ENCODE measurements around the gene PSMD11.

PSMD11 gene

GRCh38 chr17:32492264-32492589 is 47.9 kb downstream of the PSMD11 start:
- no peak for DNase-seq

- no peak for DNase-seq
Observed at GRCh38 chr17:32492648-32493289, 48.5 kb downstream of the PSMD11 start.

GRCh38 chr17:32493571-32493970 is 49.3 kb downstream of the PSMD11 start:
- DNase-seq: no peak

GRCh38 chr17:32493976-32494513 is 49.7 kb downstream of the PSMD11 start:
- DNase-seq: no peak

GRCh38 chr17:32494621-32495358 is 50.5 kb downstream of the PSMD11 start:
- DNase-seq: no peak

- no peak for DNase-seq
Observed at GRCh38 chr17:32495359-32496231, 51.3 kb downstream of the PSMD11 start.

- DNase-seq: no peak
Observed at GRCh38 chr17:32496395-32497073, 52.2 kb downstream of the PSMD11 start.

- DNase-seq: no peak
Observed at GRCh38 chr17:32497431-32498205, 53.3 kb downstream of the PSMD11 start.

- peak; percentile 42 for DNase-seq
Observed at GRCh38 chr17:32498391-32498790, 54.1 kb downstream of the PSMD11 start.

- DNase-seq: no peak
Observed at GRCh38 chr17:32502013-32502412, 57.7 kb downstream of the PSMD11 start.

- no peak for DNase-seq
Observed at GRCh38 chr17:32502710-32503109, 58.4 kb downstream of the PSMD11 start.

- no peak for DNase-seq
Observed at GRCh38 chr17:32503251-32504165, 59.2 kb downstream of the PSMD11 start.

- DNase-seq: no peak
Observed at GRCh38 chr17:32504166-32504990, 60.1 kb downstream of the PSMD11 start.

- DNase-seq: no peak
Observed at GRCh38 chr17:32508926-32509325, 64.6 kb downstream of the PSMD11 start.

- DNase-seq: no peak
Observed at GRCh38 chr17:32510466-32510865, 66.2 kb downstream of the PSMD11 start.

GRCh38 chr17:32512328-32512727 is 68.0 kb downstream of the PSMD11 start:
- no peak for DNase-seq

- no peak for DNase-seq
Observed at GRCh38 chr17:32513579-32513978, 69.3 kb downstream of the PSMD11 start.

GRCh38 chr17:32514606-32515005 is 70.3 kb downstream of the PSMD11 start:
- no peak for DNase-seq

GRCh38 chr17:32515677-32516383 is 71.5 kb downstream of the PSMD11 start:
- DNase-seq: no peak
